ENCODE data around the gene MAN2A2.
"Not testable (repeated sequence)": the region's sequence is repeated elsewhere in the genome, so short reads cannot be mapped to it uniquely, and the experiment has no call there.

- not testable (repeated sequence) for TF ChIP-seq CTCF (IDR thresholded peaks at IDR 0.05; ENCODE audit: insufficient read depth, low read depth, low read length); EZH2 (IDR thresholded peaks at IDR 0.05; ENCODE audit: insufficient read depth, low read length)
Observed at GRCh38 chr15:90909449-90909848, 6.3 kb downstream of the MAN2A2 start.
